Activated CD8-positive, alpha-beta memory T cell treated with anti-CD3 and anti-CD28 coated beads for 24 hours (primary cell): ENCODE data around the gene MYO5A.

ENCODE experiments used
- DNase-seq: peaks from one replicate; pipeline ENCODE4 v3.0.0-alpha.2; 2020

MYO5A gene

DNA sequence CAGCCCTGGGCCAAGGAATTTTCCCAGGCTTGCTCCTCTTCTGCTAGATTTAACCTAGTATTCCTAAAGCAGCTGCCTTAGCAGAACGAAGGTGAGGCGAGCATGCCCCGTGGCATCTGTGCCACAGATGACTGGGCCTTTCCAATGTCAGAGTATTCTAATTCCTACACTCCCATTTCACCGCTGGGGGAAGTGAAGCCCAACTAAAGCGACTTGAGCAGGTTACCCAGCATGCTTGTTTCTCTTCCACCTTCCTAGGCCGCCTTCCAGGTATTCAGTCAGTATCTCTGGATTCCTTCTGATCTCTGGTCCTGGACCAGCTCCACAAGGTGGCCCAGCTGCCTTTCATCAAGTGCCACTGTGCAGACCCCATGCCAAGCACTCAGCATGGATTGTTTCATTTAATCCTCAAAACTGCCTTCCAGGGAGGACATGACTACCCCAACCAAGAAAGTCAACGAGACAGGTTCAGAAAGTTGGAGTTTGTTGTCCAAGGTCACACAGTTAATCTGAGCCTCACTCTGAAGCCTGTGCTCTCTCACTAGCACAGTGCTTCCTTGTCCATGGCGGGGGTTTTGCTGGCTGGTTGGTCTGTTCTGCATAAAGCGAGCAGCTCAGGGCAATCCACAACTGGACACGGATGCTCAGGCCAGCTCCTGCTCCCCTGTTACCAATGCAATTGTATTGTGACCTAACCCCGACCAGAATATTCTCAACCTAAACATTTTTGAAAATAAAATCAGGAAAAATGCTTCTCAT is 248.2 kb downstream of the MYO5A start:
- DNase-seq: no peak

DNA sequence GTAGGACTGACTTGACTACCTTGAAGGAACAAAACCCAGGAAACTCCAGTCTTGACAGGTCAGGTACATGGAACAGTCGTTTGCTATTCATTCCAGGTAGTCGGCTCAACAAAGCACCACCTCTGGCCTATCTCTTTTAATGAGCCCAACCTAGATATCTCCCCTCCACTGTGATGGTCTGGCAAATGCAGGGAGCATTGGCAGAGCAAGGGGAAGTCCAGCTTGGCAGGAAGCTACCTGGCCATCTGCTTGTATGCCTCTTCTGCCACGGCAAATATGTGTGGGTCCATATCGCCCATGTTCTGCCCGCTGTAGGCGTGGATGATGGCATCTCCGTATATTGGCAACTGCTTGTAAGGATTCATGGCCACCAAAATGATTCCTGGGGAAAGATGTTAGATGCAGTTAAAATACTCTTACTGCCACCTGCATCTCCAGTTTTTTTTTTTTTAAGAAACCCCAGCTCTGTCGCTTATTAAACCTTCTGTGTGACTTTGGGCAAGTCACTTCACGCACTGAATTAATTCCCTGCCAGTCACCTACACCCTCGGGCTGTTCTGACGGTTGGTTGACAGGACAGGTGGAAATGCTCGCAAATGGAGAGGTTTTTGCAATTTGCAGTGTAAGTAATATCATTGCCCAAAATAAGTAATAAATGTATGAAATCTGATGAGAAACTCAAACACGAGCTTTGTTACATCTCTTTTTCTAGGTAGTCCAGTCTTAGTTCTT is 249.9 kb downstream of the MYO5A start:
- DNase-seq: no peak

DNA sequence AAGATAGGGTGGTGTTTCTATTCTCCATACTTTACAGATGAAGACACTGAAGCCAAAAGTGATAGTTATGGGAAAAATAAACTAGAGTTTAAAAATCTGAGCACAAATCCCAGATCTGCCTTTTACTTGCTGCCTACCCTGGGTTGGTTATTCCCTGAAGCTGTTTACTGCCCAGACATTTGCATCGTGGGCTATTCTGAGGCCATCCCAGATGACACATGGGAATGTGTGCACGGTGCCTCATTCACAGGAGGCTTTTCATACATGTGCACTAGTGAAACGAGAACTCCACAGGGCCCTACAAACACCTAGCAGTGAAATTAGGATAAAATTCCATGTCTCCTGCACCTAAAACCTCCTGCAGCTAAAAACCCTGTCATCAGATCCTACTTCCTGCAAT is 250.5 kb downstream of the MYO5A start:
- no peak for DNase-seq

DNA sequence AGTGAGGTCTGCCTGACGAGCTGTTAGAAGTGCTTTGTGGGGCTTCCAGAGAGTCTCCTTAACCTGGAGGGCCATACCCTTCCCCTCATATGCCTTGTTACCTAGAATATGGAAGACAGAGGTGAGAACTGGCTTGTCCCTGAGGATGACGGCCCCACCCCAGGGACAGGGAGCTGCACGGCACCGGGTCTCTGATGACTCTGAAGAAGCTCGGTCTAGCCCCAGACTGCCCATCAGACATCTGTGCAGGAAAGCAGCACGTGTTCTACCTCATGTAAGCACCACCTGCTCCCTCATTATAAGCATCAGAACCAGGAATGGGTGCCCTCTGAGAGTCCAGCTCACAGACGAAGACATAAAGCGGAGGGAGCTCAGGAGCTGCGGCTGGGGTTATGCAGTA is 251.1 kb downstream of the MYO5A start:
- no peak for DNase-seq

DNA sequence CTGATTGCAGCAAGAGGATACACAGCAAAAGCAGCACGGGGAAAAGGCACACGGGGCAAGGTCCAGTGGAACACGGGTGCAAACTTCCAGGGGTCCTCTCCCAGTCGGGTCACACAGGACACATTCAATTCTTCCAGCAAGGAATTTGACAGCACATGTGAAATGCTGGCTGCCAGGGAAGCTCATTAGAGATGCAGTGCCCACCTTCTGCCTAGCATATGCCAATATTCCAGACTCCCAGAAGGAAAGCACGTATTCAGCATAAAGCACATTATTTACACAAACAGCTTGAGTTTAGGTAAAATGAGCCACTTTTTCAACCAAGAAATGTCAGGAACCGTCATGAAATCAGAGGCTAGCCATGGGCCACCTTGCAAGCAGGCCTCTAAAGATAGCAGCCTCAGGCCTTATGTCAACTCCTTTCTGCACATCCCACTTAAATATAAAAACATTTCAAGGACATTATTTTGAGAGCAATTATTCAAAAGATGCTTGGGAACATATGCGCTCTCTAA is 252.4 kb downstream of the MYO5A start:
- DNase-seq: no peak

DNA sequence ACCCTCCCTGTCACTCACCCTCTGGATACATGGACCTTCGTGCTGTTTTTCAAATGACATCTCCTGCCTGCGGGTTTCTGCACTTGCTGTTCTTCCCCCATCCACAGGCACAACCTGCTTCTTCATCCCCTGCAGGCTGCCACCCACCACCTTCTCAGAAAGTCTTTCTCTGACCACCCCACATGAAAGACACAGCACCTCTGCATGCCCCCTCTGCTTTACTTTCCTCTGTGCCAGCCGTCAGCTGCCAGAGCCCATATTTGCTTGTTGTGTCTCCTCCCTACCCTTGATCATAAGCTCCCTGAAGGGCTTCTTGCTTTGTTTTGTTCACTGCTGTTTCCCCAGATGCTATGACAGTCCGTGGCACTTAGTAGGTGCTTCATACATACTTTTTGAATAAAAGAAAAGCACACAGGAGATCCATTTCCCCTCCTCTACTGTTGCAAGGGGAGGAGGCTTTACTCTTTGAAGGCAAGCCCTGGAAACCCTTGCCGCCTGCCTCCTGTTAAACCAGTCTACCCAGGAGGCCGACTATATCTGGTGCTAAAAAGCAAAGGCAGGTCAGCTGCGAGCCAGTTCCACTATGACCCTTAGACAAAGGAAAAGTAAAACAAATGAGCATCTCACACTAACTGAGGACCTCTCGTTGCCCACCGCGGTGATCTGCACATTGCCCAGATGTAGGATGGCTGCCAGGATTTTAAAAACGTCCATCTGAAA is 265.0 kb downstream of the MYO5A start:
- DNase-seq: no peak

DNA sequence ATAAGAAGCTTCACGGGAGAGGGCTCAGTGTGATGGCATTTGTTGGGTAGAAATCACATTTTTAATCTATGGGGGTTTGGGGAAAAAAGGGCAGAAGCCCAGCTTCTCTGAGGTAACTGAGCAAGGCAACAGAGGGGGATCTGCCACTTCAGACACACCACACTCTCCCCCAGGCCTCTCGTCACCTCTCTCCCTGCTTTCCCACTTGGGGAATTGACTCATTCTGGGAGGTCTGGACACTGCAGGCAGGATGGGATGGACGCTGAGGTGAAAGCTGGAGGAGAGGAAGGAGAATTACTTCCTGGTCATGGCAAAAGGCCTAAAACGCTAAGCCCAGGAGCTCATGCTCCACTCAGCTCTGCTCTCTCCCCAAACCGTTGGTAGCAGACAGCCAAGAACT is 266.3 kb downstream of the MYO5A start:
- no peak for DNase-seq

DNA sequence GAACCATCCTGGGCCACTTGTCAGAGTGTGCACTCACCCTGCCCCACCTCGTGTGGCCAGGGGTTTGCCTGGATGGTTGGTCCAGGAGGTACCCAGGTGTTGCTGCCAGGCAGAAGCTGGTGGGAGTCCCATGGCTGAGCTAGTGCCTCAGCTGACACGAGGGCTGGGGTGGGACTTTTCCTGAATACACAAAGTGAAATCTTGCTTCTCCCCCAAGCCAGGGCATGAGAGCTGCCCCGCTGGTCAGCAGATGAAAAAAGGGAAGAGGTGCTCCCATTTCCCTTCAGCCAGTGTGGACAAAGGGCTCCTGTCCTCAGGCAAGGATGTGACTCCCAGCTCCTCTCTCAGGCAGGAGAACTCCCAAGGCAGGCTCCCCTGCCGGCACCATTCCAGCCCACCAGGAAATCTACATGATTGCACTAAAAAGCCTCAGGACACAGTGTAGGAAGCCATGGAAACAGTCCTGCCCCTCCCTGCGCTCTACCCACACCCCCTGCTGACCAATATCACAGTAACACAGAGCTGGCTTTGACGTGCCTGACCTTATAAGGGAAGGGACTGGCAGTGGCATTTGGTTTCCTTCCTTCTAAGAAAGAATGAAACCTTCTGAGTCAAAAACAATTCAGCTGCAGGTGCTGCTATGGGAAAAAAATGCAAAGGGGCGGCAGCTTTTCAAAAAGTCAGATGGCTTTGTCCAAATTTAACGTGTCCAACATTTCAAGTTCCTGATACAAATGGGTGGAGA is 267.0 kb downstream of the MYO5A start:
- peak; percentile 71 for DNase-seq

DNA sequence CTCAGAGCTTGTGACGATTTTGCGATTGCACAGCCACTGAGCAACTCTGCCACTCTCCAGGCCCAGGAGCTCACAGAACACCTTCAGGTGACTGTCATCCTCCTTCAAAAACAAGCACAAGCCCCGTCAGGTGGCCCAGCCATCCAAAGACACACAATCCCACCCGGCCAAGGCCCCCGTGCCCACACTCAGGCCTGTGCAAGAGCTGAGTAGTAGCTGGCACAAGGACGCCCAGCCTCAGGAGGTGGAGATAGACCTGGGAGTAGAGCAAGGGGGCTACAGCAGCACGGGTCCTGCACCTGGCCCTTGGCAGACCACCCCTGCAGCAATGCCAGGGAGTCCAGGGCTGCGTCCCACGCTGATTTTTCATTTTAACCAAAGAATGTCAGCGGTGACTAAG is 267.7 kb downstream of the MYO5A start:
- DNase-seq: no peak

DNA sequence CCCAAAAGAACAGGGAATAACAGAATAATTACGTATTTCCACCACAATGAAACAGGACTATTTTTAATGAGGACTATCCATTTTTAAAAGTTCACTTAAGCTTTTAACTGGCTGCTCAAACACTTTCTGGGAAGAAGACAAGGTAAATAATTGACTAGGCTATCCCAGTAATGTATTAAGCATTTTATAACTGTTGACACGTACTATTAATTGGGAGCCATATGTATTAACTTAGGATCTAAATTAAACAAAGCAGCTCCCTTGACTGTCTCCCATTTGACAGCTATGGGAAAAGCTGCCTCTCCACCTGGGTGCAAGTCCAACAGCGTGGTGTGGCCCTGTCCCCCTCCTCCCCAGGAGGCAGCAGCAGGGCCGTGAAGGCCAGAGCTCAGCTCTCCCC is 269.2 kb downstream of the MYO5A start:
- DNase-seq: no peak

DNA sequence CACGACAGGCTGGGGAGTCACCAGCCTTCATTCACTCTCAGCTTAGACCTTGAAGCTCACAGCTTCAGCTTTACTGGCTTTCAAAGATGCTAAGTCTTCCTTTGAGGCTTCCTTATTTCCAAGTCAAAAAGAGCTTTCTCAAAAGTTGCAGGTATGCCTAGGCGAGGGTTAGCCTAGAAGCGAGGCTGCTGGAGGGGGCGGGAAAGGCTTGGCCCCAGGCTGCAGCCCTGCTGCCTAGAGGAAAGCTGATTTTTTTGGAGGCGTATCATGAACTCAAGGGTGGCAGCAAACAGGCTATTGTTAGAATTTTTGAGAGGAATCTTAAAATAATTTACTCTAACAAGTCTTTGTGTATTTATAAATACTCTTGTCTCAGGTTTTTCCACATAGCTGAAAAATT is 270.2 kb downstream of the MYO5A start:
- no peak for DNase-seq

DNA sequence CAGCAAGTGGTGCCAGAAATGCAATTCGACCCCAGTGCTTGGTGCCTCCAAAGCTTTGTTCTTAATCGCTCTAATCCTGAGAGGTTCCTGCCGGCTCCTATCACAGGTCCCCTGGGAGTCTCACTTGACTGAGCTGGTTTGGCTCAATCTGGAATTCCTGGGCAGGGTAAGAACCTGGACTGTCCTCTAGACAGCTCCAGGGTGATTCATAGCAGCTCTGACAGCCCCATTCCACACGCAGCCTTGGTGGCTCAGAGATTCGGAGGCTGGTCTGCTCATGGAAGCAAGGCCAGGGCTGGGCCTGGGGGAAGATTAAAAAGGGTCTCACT is 271.0 kb downstream of the MYO5A start:
- DNase-seq: no peak
